GM19193 (cell line): ENCODE measurements around the gene DDX25.

ENCODE experiments used
- POLR2A ChIP-seq: IDR thresholded peaks from 4 replicates; pipeline ENCODE4 v1.6.1; 2011; ENCODE audit not compliant: insufficient read depth, insufficient read length; ENCODE audit errors: extremely low read depth

DDX25 gene

GRCh38 chr11:125926682-125927081, 22.4 kb downstream of the DDX25 start:
- TF ChIP-seq POLR2A = no peak

- TF ChIP-seq POLR2A = no peak
Observed at GRCh38 chr11:125929445-125930075, 25.3 kb downstream of the DDX25 start.

GRCh38 chr11:125930076-125930450, 25.8 kb downstream of the DDX25 start:
- TF ChIP-seq POLR2A = no peak

GRCh38 chr11:125931116-125931515, 26.8 kb downstream of the DDX25 start:
- no peak for TF ChIP-seq POLR2A

- TF ChIP-seq POLR2A = no peak
Observed at GRCh38 chr11:125931668-125932067, 27.4 kb downstream of the DDX25 start.

GRCh38 chr11:125932301-125932700, 28.0 kb downstream of the DDX25 start:
- no peak for TF ChIP-seq POLR2A

- TF ChIP-seq POLR2A = no peak
Observed at GRCh38 chr11:125933030-125933813, 28.9 kb downstream of the DDX25 start.

- TF ChIP-seq POLR2A = no peak
Observed at GRCh38 chr11:125934473-125934872, 30.2 kb downstream of the DDX25 start.

- no peak for TF ChIP-seq POLR2A
Observed at GRCh38 chr11:125935056-125935455, 30.7 kb downstream of the DDX25 start.

GRCh38 chr11:125935618-125936199, 31.4 kb downstream of the DDX25 start:
- TF ChIP-seq POLR2A = no peak

GRCh38 chr11:125938418-125938817, 34.1 kb downstream of the DDX25 start:
- TF ChIP-seq POLR2A = no peak

GRCh38 chr11:125939081-125939521, 34.8 kb downstream of the DDX25 start:
- TF ChIP-seq POLR2A = no peak

GRCh38 chr11:125940145-125940544, 35.8 kb downstream of the DDX25 start:
- TF ChIP-seq POLR2A = no peak

- no peak for TF ChIP-seq POLR2A
Observed at GRCh38 chr11:125941267-125941618, 36.9 kb downstream of the DDX25 start.

GRCh38 chr11:125941619-125942611, 37.6 kb downstream of the DDX25 start:
- no peak for TF ChIP-seq POLR2A
